Panc1 (cell line): ENCODE data around the gene ECHS1.

Source experiments
- CTCF ChIP-seq: fragments of 450-650 bp; IDR thresholded peaks from 2 replicates; pipeline ENCODE4 v1.5.1; 2017; ENCODE audit warnings: mild to moderate bottlenecking
- POLR2AphosphoS5 ChIP-seq: IDR thresholded peaks from 2 replicates; pipeline ENCODE4 v1.6.1; 2012; ENCODE audit warnings: mild to moderate bottlenecking, low read depth, low read length, moderate library complexity
- REST ChIP-seq, 2 experiments: IDR thresholded peaks; 2 replicates each; pipeline ENCODE4 v1.6.1; 2011 to 2012; ENCODE audit warnings: low read depth in 2 of 2, control low read depth in 1 of 2, low read length in 1 of 2, mild to moderate bottlenecking in 1 of 2, moderate library complexity in 1 of 2; ENCODE audit not compliant: insufficient read depth in 1 of 2
- TCF7L2 ChIP-seq: IDR thresholded peaks from 2 replicates; pipeline ENCODE4 v1.6.1; 2011; ENCODE audit warnings: mild to moderate bottlenecking, low read depth, low read length, inconsistent platforms

- TF ChIP-seq CTCF (no peak), TCF7L2 (no peak), POLR2AphosphoS5 (no peak), REST (IDR thresholded peaks at IDR 0.05; ENCODE audit: insufficient read depth in 1 of 2, low read depth in 2 of 2, low read length in 1 of 2) (no peak)
Observed at GRCh38 chr10:133336118-133336576, 37.0 kb downstream of the ECHS1 start.
